ENCODE results near the gene GCNT1. TPM values are rescaled to one million over a fixed set of nuclear protein-coding genes. Genes with fewer than 3 reads are reported as not detected.
"Not testable (repeated sequence)": the region's sequence is repeated elsewhere in the genome, so short reads cannot be mapped to it uniquely, and the experiment has no call there.

GCNT1 gene
- total RNA-seq, 2 donors from 2014 or later, result 70.6 to 76.1 TPM

DNA sequence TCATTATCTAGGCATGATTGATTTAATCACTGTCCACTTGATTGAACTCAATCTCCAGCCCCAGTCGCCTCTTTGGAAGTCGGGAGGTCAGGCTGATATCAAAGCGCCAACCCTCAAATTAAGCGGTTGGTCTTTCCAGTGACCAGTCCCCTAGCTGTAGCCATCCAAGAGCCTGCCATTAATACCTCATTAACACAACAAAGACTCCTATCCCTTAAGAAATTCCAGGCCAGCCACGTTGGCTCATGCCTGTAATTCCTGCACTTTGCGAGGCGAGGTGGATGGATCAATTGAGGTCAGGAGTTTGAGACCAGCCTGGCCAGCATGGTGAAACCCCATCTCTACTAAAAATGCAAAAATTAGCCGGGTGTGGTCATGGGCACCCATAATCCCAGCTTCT lies 27.4 kb upstream of the GCNT1 start:
- Mint-ChIP-seq H3K36me3 (ENCODE audit: low read depth) (no peaks in the 10 kb centered on the region), H3K27me3 (ENCODE audit: insufficient read depth) (no peaks in the 10 kb centered on the region), H3K4me3 (no peak overlapping the region), H3K9me3 (peaks cover 12% of the 10 kb centered on the region), H3K27ac (no peak overlapping the region), H3K4me1 (peaks cover 4% of the 10 kb centered on the region)
- no peaks in the 10 kb centered on the region for H3K36me3 ChIP-seq (ENCODE audit: control insufficient read depth, insufficient read depth, low read length)
- H3K9me3 ChIP-seq (ENCODE audit: control insufficient read depth, low read length), result peaks cover 11% of the 10 kb centered on the region
- H3K4me3 ChIP-seq (ENCODE audit: low read length), result no peak overlapping the region
- H3K27ac ChIP-seq (ENCODE audit: low read depth, low read length), result no peak overlapping the region
- TF ChIP-seq, protein P1, sequence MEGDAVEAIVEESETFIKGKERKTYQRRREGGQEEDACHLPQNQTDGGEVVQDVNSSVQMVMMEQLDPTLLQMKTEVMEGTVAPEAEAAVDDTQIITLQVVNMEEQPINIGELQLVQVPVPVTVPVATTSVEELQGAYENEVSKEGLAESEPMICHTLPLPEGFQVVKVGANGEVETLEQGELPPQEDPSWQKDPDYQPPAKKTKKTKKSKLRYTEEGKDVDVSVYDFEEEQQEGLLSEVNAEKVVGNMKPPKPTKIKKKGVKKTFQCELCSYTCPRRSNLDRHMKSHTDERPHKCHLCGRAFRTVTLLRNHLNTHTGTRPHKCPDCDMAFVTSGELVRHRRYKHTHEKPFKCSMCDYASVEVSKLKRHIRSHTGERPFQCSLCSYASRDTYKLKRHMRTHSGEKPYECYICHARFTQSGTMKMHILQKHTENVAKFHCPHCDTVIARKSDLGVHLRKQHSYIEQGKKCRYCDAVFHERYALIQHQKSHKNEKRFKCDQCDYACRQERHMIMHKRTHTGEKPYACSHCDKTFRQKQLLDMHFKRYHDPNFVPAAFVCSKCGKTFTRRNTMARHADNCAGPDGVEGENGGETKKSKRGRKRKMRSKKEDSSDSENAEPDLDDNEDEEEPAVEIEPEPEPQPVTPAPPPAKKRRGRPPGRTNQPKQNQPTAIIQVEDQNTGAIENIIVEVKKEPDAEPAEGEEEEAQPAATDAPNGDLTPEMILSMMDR (conservative IDR thresholded peaks at IDR 0.05), result no peak
- H3K4me1 ChIP-seq (ENCODE audit: control insufficient read depth, insufficient read depth, low read length), result no peaks in the 10 kb centered on the region
- H3K9ac ChIP-seq (ENCODE audit: extremely low read depth, low read length, poor library complexity, severe bottlenecking), result no peak overlapping the region
- no peaks in the 10 kb centered on the region for H3K27me3 ChIP-seq (ENCODE audit: control insufficient read depth, insufficient read depth, low read length, poor library complexity, severe bottlenecking)
- DNase-seq, result peak; percentile 74
- WGBS, 2 experiments (ENCODE audit: insufficient coverage in 1 of 2, insufficient read length in 1 of 2), result 71 to 83% methylated on average over 4 to 8 of the region's 8 CpGs

- no peak overlapping the region for H3K9ac ChIP-seq (ENCODE audit: extremely low read depth, low read length, poor library complexity, severe bottlenecking)
- TF ChIP-seq, protein P1 (conservative IDR thresholded peaks at IDR 0.05), result no peak
- no peak overlapping the region for H3K4me3 Mint-ChIP-seq
- H3K27me3 Mint-ChIP-seq (ENCODE audit: insufficient read depth), result no peaks in the 10 kb centered on the region
- 88 to 100% methylated on average over 1 to 5 of the region's 5 CpGs for WGBS, 2 experiments (ENCODE audit: insufficient coverage in 1 of 2, insufficient read length in 1 of 2)
- no peak overlapping the region for H3K4me3 ChIP-seq (ENCODE audit: low read length)
- peaks cover 7% of the 10 kb centered on the region for H3K4me1 ChIP-seq (ENCODE audit: control insufficient read depth, insufficient read depth, low read length)
- H3K27ac ChIP-seq (ENCODE audit: low read depth, low read length), result no peak overlapping the region
- H3K9me3 Mint-ChIP-seq, result peaks cover 12% of the 10 kb centered on the region
- no peaks in the 10 kb centered on the region for H3K36me3 ChIP-seq (ENCODE audit: control insufficient read depth, insufficient read depth, low read length)
- no peaks in the 10 kb centered on the region for H3K27me3 ChIP-seq (ENCODE audit: control insufficient read depth, insufficient read depth, low read length, poor library complexity, severe bottlenecking)
- peaks cover 11% of the 10 kb centered on the region for H3K9me3 ChIP-seq (ENCODE audit: control insufficient read depth, low read length)
- no peaks in the 10 kb centered on the region for H3K36me3 Mint-ChIP-seq (ENCODE audit: low read depth)
- no peak overlapping the region for H3K27ac Mint-ChIP-seq
- peak; percentile 51 for DNase-seq
- H3K4me1 Mint-ChIP-seq, result peaks cover 9% of the 10 kb centered on the region
These were observed 25.6 kb upstream of the GCNT1 start for GRCh38 chr9:76433406-76433805.

- Mint-ChIP-seq H3K27me3 (ENCODE audit: insufficient read depth) (no peaks in the 10 kb centered on the region), H3K27ac (no peak overlapping the region), H3K9me3 (peaks cover 12% of the 10 kb centered on the region), H3K4me3 (no peak overlapping the region), H3K36me3 (ENCODE audit: low read depth) (no peaks in the 10 kb centered on the region), H3K4me1 (peaks cover 13% of the 10 kb centered on the region)
- H3K9me3 ChIP-seq (ENCODE audit: control insufficient read depth, low read length), result peaks cover 11% of the 10 kb centered on the region
- no peak overlapping the region for H3K4me3 ChIP-seq (ENCODE audit: low read length)
- no peak for DNase-seq
- 87 to 100% methylated on average over 1 to 3 of the region's 3 CpGs for WGBS, 2 experiments (ENCODE audit: insufficient coverage in 1 of 2, insufficient read length in 1 of 2)
- H3K9ac ChIP-seq (ENCODE audit: extremely low read depth, low read length, poor library complexity, severe bottlenecking), result no peak overlapping the region
- peaks cover 9% of the 10 kb centered on the region for H3K4me1 ChIP-seq (ENCODE audit: control insufficient read depth, insufficient read depth, low read length)
- H3K36me3 ChIP-seq (ENCODE audit: control insufficient read depth, insufficient read depth, low read length), result no peaks in the 10 kb centered on the region
- no peaks in the 10 kb centered on the region for H3K27me3 ChIP-seq (ENCODE audit: control insufficient read depth, insufficient read depth, low read length, poor library complexity, severe bottlenecking)
- TF ChIP-seq, protein P1 (conservative IDR thresholded peaks at IDR 0.05), result no peak
- H3K27ac ChIP-seq (ENCODE audit: low read depth, low read length), result no peak overlapping the region
These were observed 25.1 kb upstream of the GCNT1 start for GRCh38 chr9:76433836-76434235.

DNA sequence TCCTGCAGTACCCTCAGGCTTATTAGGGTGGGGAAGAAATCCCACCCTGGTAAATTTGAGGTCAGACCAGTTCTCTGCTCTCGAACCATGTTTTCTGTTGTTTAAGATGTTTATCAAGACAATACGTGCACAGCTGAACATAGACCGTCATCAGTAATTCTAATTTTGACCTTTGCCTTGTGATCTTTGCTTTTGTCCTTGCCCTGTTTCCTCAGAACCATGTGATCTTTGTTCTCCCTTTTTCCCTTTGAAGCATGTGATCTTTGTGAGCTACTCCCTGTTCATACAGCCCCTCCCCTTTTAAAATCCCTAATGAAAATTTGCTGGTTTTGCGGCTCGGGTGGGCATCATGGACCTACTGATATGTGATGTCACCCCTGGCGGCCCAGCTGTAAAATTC lies 24.1 kb upstream of the GCNT1 start:
- H3K9me3 ChIP-seq (ENCODE audit: control insufficient read depth, low read length), result peaks cover 11% of the 10 kb centered on the region
- not testable (repeated sequence) for H3K9ac ChIP-seq (ENCODE audit: extremely low read depth, low read length, poor library complexity, severe bottlenecking); H3K27me3 Mint-ChIP-seq (ENCODE audit: insufficient read depth); H3K36me3 ChIP-seq (ENCODE audit: control insufficient read depth, insufficient read depth, low read length); H3K4me1 ChIP-seq (ENCODE audit: control insufficient read depth, insufficient read depth, low read length); DNase-seq; H3K36me3 Mint-ChIP-seq (ENCODE audit: low read depth); H3K27ac Mint-ChIP-seq; H3K4me3 ChIP-seq (ENCODE audit: low read length); H3K4me3 Mint-ChIP-seq; H3K27ac ChIP-seq (ENCODE audit: low read depth, low read length); H3K27me3 ChIP-seq (ENCODE audit: control insufficient read depth, insufficient read depth, low read length, poor library complexity, severe bottlenecking)
- H3K4me1 Mint-ChIP-seq, result peaks cover 14% of the 10 kb centered on the region
- 82 to 95% methylated on average over 6 of the region's 6 CpGs for WGBS, 2 experiments (ENCODE audit: insufficient coverage in 1 of 2, insufficient read length in 1 of 2)
- peaks cover 12% of the 10 kb centered on the region for H3K9me3 Mint-ChIP-seq

GRCh38 chr9:76437017-76437699 lies 21.8 kb upstream of the GCNT1 start:
- H3K27me3 ChIP-seq (ENCODE audit: control insufficient read depth, insufficient read depth, low read length, poor library complexity, severe bottlenecking); H3K36me3 Mint-ChIP-seq (ENCODE audit: low read depth); DNase-seq; H3K4me3 Mint-ChIP-seq; H3K4me3 ChIP-seq (ENCODE audit: low read length); H3K27me3 Mint-ChIP-seq (ENCODE audit: insufficient read depth); H3K27ac ChIP-seq (ENCODE audit: low read depth, low read length); H3K27ac Mint-ChIP-seq; H3K36me3 ChIP-seq (ENCODE audit: control insufficient read depth, insufficient read depth, low read length); H3K4me1 ChIP-seq (ENCODE audit: control insufficient read depth, insufficient read depth, low read length); H3K9ac ChIP-seq (ENCODE audit: extremely low read depth, low read length, poor library complexity, severe bottlenecking): not testable (repeated sequence)
- H3K9me3 ChIP-seq (ENCODE audit: control insufficient read depth, low read length), result peaks cover 11% of the 10 kb centered on the region
- H3K9me3 Mint-ChIP-seq, result peaks cover 18% of the 10 kb centered on the region
- WGBS, 2 experiments (ENCODE audit: insufficient coverage in 1 of 2, insufficient read length in 1 of 2), result 86 to 94% methylated on average over 3 to 8 of the region's 9 CpGs
- H3K4me1 Mint-ChIP-seq, result peaks cover 14% of the 10 kb centered on the region
